AG10803 (cell line): ENCODE measurements around the gene FBXL2.

ENCODE experiments used
- DNase-seq: peaks from one replicate; pipeline ENCODE4 v3.0.0; 2010; ENCODE audit warnings: low read depth
- H3K4me3 ChIP-seq: 2 replicates; pipeline ENCODE4 v1.5.1; 2011; ENCODE audit warnings: mild to moderate bottlenecking, low read length, control low read depth
- CTCF ChIP-seq: conservative IDR thresholded peaks from 2 replicates; pipeline ENCODE4 v1.5.1; 2011; ENCODE audit warnings: mild to moderate bottlenecking, low read length, control low read depth, inconsistent platforms

Gene FBXL2

DNA sequence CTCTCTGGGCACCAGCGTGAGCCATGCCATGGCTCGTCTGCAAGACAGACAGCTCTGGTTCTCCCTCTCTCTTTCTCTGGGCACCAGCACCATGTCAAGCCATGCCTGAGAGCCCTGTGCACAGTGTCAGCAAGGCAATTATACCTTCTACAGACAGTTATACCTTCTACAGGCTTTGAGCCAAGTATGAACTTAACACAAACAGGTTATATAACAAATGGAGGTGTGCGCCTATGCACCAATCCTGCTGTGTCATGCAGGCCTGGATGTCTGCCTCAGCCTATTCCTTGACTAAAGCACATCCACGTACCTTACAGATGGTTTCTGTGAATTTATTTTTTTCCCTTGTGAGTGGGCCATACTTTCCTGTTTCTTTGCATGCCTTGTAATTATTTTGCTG, 5.9 kb upstream of the FBXL2 start:
- no peak for DNase-seq
- no peak overlapping the region for H3K4me3 ChIP-seq
- TF ChIP-seq CTCF: no peak

- H3K4me3 ChIP-seq: no peak overlapping the region
- DNase-seq: no peak
- TF ChIP-seq CTCF: no peak
Measured at GRCh38 chr3:33273628-33274027, 3.6 kb upstream of the FBXL2 start.

GRCh38 chr3:33278163-33278562, 921 bp downstream of the FBXL2 start:
- peak overlapping the region; percentile 63 for H3K4me3 ChIP-seq
- TF ChIP-seq CTCF: no peak
- no peak for DNase-seq

- H3K4me3 ChIP-seq: no peak overlapping the region
- DNase-seq: no peak
- TF ChIP-seq CTCF: no peak
Measured at GRCh38 chr3:33287672-33288282, 10.5 kb downstream of the FBXL2 start.

- TF ChIP-seq CTCF: peak; percentile 11; the same call in 1 of the 2 replicates
- H3K4me3 ChIP-seq: no peak overlapping the region
- DNase-seq: peak; percentile 83
Measured at GRCh38 chr3:33299395-33300081, 22.3 kb downstream of the FBXL2 start.

DNA sequence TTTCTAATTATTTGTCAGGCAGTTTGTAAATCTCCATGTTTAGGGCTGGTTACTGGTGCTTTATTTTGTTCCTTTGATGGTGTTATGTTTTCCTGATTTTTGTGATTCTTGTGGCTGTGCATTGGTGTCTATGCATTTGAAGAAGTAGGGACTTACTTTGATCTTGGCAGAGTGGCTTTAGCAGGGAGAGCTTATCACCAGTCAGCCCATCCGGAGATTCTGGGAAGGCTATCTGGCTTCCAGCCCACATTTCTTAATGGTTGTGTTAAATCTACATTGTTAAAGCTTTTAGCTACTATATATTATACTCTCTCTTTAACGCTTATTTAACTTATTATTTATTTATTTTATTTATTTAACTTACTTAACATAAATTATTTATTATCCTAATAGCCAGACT, 35.1 kb downstream of the FBXL2 start:
- no peak for TF ChIP-seq CTCF
- no peak for DNase-seq
- H3K4me3 ChIP-seq: no peak overlapping the region

DNA sequence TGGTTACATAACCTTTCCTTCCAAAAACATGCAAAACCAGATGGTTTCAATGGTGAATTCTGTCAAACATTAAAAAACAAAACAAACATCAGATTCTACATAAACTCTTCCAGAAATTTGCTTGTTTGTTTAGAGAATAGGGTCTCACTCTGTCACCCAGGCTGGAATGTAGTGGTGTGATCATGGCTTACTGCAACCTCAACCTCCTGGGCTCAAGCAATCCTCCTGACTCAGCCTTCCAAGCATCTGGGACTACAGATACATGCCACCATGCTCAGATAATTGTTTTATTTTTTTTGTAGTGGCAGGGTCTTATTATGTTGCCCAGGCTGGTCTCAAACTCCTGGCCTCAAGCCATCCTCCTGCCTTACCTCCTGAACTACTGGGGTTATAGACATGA, 36.1 kb downstream of the FBXL2 start:
- TF ChIP-seq CTCF: no peak
- DNase-seq: no peak

More for the DNA sequence above, 36.1 kb downstream of the FBXL2 start:
- H3K4me3 ChIP-seq: no peak overlapping the region
